ENCODE measurements around the gene ERP44.

ERP44 gene

GRCh38 chr9:100098046-100098886, 534 bp downstream of the ERP44 start:
- TF ChIP-seq REST (IDR thresholded peaks at IDR 0.05; ENCODE audit: insufficient read depth in 1 of 2, low read depth in 2 of 2, low read length in 2 of 2) (no peak), POLR2AphosphoS5 (IDR thresholded peaks at IDR 0.05; ENCODE audit: low read depth, low read length) (no peak), FOXP2 (optimal IDR thresholded peaks at IDR 0.05; ENCODE audit: borderline replicate concordance, extremely low read depth, extremely low read length, insufficient read depth) (no peak), TAF1 (IDR thresholded peaks at IDR 0.05; ENCODE audit: borderline replicate concordance, insufficient read depth, low read length) (no peak), SIN3A (IDR thresholded peaks at IDR 0.05; ENCODE audit: borderline replicate concordance, insufficient read depth, low read length) (no peak)

- TF ChIP-seq REST (IDR thresholded peaks at IDR 0.05; ENCODE audit: insufficient read depth in 1 of 2, low read depth in 2 of 2, low read length in 2 of 2) (no peak), SIN3A (IDR thresholded peaks at IDR 0.05; ENCODE audit: borderline replicate concordance, insufficient read depth, low read length) (no peak), TAF1 (IDR thresholded peaks at IDR 0.05; ENCODE audit: borderline replicate concordance, insufficient read depth, low read length) (no peak), FOXP2 (optimal IDR thresholded peaks at IDR 0.05; ENCODE audit: borderline replicate concordance, extremely low read depth, extremely low read length, insufficient read depth) (no peak), POLR2AphosphoS5 (IDR thresholded peaks at IDR 0.05; ENCODE audit: low read depth, low read length) (no peak)
Observed at GRCh38 chr9:100096378-100096916, 2.4 kb downstream of the ERP44 start.

- TF ChIP-seq POLR2AphosphoS5 (IDR thresholded peaks at IDR 0.05; ENCODE audit: low read depth, low read length) = no peak
- TF ChIP-seq FOXP2 (optimal IDR thresholded peaks at IDR 0.05; ENCODE audit: borderline replicate concordance, extremely low read depth, extremely low read length, insufficient read depth) = no peak
- TF ChIP-seq TAF1 (IDR thresholded peaks at IDR 0.05; ENCODE audit: borderline replicate concordance, insufficient read depth, low read length) = no peak
- TF ChIP-seq REST (IDR thresholded peaks at IDR 0.05; ENCODE audit: insufficient read depth in 1 of 2, low read depth in 2 of 2, low read length in 2 of 2) = no peak
- TF ChIP-seq SIN3A (IDR thresholded peaks at IDR 0.05; ENCODE audit: borderline replicate concordance, insufficient read depth, low read length) = no peak
Observed at GRCh38 chr9:100092066-100092465, 6.7 kb downstream of the ERP44 start.

GRCh38 chr9:100091650-100092049, 7.2 kb downstream of the ERP44 start:
- TF ChIP-seq POLR2AphosphoS5 (IDR thresholded peaks at IDR 0.05; ENCODE audit: low read depth, low read length) = no peak
- TF ChIP-seq FOXP2 (optimal IDR thresholded peaks at IDR 0.05; ENCODE audit: borderline replicate concordance, extremely low read depth, extremely low read length, insufficient read depth) = no peak
- no peak for TF ChIP-seq REST (IDR thresholded peaks at IDR 0.05; ENCODE audit: insufficient read depth in 1 of 2, low read depth in 2 of 2, low read length in 2 of 2)
- no peak for TF ChIP-seq TAF1 (IDR thresholded peaks at IDR 0.05; ENCODE audit: borderline replicate concordance, insufficient read depth, low read length)
- TF ChIP-seq SIN3A (IDR thresholded peaks at IDR 0.05; ENCODE audit: borderline replicate concordance, insufficient read depth, low read length) = no peak
